Skin of body (tissue), 2 donors: Measurements from ENCODE around the gene ITGA6. TPM values are rescaled to one million over a fixed set of nuclear protein-coding genes. Genes with fewer than 3 reads are reported as not detected.
"Not testable (repeated sequence)": the region's sequence is repeated elsewhere in the genome, so short reads cannot be mapped to it uniquely, and the experiment has no call there.

Source experiments
- DNase-seq: peaks from one replicate; lab custom pipeline; 2025; lab: John Stamatoyannopoulos, UW
- total RNA-seq: library from RNA; depleted of rRNA; stranded (reverse); fragments of >200 nt; gene quantifications from one replicate; pipeline ENCODE4 v1.2.3, GENCODE V29; 2014

The ITGA6 gene
- total RNA-seq, 1 donor from 2014 or later = 135 TPM

DNA sequence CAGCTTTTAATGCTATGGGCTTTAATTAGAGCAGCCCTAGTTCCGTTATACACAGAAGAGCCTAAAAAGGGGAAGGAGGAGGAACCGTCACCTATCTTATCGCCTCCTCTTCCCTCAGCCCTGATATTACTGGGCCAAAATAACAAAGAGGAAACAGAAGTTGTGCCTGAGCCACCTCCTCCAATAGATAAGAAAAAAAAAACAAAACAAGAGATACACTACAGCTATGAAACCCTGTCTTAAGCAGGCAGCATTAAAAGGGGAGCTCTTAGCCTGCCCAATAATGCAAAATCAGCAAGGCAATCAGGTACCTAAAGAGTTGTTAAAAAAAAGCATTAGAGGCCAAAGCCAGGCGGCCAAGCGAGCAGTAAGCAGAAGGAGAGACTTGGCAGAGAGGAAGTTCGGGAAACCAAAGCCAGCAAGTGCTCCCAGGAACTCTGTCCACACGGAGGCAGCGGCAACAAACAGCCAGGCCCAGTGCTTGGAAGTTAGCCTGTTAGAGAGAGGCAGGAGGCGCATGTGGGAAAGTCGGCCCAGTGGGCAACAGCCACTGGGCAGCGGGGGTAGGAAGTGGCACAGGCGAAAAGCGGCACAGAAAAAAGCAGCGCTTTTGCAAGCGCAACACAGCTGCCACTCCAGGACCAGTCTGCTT is 86.7 kb downstream of the ITGA6 start:
- no peak for DNase-seq

DNA sequence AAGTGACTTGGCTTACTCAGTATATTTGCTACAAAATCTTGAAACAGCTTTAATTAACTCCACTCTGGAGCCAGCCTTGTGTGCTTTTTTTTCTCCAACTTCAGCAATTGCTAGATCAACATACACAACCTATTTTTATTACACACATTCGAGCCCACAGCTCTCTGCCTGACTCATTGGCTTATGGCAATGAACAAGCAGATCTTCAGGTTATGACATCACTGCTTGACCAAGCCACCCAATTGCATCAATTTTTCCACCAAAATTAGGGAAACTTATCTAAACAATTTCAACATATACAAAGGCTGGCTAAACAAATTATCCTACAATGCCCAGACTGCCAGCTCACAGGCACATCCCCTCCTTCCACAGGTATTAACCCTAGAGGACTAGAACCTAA is 88.9 kb downstream of the ITGA6 start:
- DNase-seq = no peak

DNA sequence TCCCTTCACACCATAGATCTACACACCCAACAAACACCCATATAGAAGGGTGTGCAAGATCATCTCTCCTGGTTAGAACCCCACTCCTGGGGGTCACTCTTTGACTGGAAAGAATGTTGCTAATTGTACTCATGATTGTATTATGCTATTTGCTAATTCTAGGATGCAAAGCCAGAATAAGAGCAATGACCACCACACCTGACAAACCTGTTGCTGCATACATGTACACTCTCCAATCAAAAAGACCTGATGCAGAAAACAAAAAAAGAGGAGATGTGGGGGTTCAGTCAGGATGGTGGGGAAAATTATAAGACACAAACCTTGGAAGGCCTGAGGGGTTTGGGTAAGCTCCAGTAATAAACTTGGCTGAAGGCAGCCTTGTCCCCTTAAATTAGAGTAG is 91.6 kb downstream of the ITGA6 start:
- no peak for DNase-seq

DNA sequence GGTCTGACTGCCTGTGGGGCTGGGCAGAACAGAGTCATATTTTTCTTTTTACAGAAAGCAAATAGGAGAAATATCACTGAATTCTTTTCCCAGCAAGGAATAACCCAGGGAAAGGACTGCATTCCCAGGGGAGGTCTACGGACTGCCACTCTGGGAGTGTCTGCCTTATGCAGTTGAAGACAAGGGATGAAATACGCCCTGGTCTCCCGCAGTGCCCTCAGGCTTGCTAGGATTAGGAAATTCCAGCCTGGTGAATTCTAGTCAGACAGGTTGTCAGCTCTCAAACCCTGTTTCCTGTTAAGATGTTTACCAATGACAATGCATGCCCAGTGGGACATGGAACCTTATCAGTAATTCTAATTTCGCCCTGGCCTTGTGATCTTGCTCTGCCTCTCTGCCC is 98.2 kb downstream of the ITGA6 start:
- no peak for DNase-seq

DNA sequence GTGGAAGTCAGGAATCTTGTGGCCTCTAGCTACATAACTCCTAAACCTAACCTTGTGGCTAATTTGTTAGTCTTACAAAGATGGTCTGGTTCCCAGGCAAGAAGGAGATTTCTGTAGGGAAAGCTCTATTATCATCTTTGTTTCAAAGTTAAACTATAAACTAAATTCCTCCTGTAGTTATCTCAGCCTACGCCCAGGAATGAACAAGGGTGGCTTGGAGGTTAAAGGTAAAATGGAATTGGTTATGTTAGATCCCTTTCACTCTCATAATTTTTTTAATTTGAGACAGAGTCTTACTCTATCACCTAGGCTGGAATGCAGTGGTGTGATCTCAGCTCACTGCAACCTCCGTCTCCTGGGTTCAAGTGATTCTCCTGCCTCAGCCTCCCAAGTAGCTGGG is 103.9 kb downstream of the ITGA6 start:
- no peak for DNase-seq

DNA sequence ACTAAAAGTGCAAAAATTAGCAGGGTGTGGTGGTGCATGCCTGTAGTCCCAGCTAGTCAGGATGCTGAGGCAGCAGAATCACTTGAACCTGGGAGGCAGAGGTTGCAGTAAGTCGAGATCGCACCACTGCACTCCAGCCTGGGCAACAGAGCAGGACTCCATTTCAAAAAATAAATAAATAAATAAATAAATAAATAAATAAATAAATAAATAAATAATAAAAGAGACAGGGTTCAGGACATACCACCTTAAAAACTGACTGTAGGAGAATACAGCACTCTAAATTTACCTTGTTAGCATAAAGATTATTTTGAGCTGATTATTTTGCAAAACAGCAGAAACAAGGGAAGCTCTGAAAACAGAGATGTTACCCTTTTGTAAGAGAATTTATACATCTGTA is 105.1 kb downstream of the ITGA6 start:
- not testable (repeated sequence) for DNase-seq

DNA sequence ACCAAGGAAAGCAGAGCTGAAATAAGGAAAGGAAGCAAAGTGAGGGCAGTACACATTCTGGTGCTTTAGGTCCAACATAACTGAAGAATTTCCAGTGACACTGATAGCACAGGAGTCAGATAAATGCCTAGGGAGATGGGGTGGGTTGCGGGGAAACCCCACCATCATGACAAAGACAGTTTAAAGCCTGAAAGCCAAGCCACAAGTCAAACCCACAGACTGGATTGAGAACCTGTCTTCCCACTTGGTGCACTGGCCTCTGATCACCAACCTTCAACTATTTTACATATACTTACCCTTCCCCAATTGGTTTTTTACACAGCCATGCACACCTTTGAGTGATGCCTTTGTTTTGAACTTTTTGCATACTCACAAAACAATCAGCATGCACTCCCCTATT is 106.3 kb downstream of the ITGA6 start:
- DNase-seq = no peak

DNA sequence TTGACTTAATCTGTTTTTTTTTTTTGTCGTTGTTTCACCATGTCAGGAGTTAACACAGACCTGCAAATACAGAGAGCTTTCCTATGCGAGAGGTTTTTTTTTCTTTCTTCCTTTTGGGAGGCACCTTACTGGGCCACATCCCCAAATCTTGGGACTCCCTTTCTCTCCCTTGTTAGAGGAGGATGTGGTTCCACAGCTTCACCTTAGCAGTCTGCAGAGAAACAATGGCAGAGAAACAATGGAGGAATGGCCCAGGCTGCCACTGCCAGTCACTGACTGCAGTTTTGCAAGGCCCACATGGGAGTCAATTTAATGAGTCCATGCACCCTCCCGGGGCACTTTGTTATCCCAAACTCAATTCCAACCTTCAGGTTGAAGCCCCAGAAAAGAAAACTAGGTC is 107.7 kb downstream of the ITGA6 start:
- no peak for DNase-seq

DNA sequence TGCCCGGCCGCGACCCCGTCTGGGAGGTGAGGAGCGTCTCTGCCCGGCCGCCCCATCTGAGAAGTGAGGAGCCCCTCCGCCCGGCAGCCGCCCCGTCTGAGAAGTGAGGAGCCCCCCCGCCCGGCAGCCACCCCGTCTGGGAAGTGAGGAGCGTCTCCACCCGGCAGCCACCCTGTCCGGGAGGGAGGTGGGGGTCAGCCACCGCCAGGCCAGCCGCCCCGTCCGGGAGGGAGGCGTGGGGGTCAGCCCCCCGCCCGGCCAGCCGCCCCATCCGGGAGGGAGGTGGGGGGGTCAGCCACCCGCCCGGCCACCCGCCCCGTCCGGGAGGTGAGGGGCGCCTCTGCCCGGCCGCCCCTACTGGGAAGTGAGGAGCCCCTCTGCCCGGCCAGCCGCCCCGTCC is 110.5 kb downstream of the ITGA6 start:
- not testable (repeated sequence) for DNase-seq

DNA sequence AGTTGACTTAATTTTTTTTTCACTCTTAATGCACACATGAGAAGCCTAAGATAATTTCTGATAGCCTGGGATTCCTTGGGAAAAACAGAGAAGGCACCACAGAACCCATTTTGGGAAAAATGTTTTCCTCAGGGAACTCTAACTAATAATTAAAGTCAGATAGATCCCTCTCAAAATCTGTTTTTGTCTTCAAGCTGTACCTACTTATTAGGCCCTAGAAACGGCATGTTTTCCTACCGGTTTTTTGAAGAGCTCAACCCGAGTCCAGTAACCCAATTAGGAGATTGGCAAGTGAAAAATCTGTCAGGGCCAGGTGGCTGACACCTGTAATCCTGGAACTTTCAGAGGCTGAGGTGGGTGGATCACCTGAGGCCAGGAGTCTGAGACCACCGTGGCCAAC is 112.4 kb downstream of the ITGA6 start:
- DNase-seq = no peak

DNA sequence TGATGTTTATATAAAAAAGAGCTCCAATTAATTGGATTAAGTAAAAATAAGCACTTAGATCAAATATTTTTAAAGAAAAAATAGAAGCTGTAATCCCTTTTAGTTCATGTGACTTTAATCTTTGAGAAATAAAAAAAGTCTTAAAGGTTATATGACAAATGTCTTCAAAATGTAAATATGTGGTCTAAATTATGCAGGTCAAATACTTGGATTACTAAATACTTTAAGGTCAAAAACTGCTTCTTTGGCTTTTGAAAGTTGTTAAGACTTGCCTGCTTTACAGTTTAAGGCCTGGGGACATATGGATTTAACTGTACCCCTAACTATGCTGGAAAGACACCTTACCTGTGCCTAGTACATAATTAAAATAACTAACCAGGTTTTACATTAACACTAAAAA is 113.0 kb downstream of the ITGA6 start:
- no peak for DNase-seq

DNA sequence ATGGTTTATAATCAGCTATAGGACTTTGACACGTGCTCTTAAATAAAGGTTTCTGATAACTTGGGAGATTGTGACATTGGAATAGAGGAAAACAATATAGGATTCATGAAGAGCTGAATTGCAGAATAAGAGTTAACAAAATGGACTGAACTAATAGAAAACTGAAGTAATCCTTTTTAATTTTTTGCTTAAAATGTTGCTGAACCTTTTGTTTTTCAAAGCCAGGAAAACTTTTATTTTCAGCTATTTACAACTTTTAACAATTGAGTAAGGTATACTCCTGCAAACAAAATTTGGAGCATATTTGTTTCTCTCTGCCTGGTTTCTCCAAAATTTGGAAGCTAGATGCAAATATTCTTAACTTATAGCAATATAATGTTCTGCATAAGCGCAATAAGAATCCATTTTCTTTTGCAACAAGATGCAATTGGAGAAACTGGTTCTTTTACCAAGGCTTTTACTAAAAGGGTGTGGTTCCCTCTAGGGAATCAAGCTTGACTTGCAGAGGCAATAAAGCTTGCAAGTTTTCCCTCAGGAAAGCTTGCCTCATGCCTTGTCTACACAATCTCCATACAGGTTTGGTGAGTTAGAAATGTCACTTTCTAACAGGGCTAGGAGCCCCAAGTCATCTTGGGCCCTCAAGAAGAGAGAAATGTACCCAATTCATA is 118.2 kb downstream of the ITGA6 start:
- DNase-seq = no peak

DNA sequence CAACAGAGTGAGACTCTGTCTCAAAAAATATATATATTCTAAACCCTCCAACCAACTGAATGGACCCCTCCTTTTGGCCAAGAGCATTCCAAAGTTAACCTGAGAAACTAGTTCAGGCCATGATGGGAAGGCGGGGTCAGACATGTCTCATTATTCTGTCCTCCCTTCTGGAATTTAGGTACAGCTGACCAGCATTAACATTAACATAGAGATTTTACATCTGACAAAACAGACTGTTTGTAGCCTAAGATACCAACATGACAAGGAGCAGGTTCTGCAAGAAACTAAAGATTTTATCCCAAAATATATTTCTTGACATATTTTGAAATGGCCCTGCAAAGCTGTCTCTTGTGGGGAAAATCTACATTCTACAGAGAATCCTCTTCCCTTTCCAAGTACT is 121.7 kb downstream of the ITGA6 start:
- no peak for DNase-seq

DNA sequence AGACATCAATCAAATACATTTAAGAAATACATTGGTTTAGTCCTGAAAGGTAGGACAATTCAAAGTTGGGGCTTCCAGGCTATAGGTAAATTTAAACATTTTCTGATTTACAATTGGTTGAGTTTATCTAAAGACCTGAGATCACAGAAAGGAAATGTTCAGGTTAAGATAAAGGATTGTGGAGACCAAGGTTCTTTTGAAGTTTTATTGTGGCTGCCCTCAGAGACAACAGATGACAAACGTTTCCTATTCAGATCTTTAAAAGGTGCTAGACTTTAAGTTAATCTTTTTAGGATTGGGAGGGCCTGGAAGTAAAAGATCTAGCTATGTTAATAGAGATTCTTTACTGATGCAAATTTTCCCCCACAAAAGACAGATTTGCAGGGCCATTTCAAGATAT is 122.4 kb downstream of the ITGA6 start:
- not testable (repeated sequence) for DNase-seq

DNA sequence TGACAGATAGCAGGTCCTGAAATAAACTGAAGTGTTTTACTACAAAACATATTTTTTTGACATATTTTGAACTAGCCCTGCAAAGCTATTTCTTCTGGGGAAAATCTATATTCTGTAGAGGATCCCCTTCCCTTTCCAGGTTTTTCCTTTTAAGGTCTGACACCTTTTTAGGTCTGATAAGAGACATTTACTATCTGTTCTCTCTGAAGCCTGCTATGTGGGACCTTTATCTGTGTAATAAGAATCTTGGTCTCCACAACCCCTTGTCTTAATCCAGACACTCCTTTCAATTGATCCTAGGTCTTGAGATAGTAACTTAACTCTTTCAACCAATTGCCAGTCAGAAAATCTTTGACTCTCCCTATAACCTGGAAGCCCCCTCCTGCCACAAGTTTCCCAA is 123.0 kb downstream of the ITGA6 start:
- DNase-seq = no peak

DNA sequence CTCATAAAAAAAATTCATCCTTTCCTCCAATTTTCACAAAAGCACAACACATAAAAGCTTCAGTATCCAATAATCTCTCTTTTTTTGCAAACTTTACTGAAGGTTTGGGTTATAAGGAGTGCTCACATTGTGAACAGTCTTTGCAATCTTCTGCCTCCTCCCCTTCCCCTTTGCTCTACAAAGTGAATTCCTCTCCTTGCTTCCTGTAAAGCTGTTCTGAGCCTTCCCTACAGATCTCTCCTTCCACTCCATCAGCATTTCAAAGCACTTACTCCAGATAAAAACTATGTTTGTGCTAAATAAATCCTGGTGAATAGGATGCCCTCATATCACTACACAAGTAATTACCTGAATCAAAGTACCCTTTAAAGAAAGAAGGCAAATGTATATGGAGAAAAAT is 123.9 kb downstream of the ITGA6 start:
- DNase-seq = no peak

DNA sequence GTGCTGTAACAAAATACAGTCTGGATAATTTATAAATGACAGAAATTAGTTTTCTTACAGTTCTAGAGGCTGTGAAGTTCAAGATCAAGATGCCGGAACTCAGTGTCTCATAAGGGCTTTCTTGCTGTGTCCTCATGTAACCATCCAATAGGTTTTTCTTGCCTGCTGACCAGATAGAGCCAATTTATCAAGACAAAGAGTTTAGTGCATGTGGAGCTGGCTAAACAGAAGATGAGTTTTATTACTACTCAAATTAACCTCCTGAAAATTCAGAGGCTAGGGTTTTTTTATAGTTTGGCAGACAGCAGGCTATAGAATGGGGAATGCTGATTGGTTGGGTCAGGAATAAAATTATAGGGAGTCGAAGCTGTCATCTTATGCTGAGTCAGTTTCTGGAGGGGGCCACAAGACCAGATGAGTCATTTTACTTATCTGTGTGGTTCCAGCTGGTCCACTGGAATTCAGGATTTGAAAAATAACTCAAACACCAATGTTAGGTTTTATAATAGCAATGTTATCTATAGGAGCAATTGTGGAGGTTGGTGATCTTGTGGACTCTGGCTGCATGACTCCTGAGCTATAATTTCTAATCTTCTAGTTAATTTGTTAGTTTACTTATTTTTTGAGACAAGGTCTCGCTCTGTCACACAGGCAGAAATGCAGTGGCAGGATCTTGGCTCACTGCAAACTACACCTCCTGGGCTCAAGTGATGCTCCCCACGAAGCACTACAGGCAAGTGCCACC is 125.3 kb downstream of the ITGA6 start:
- DNase-seq = no peak

DNA sequence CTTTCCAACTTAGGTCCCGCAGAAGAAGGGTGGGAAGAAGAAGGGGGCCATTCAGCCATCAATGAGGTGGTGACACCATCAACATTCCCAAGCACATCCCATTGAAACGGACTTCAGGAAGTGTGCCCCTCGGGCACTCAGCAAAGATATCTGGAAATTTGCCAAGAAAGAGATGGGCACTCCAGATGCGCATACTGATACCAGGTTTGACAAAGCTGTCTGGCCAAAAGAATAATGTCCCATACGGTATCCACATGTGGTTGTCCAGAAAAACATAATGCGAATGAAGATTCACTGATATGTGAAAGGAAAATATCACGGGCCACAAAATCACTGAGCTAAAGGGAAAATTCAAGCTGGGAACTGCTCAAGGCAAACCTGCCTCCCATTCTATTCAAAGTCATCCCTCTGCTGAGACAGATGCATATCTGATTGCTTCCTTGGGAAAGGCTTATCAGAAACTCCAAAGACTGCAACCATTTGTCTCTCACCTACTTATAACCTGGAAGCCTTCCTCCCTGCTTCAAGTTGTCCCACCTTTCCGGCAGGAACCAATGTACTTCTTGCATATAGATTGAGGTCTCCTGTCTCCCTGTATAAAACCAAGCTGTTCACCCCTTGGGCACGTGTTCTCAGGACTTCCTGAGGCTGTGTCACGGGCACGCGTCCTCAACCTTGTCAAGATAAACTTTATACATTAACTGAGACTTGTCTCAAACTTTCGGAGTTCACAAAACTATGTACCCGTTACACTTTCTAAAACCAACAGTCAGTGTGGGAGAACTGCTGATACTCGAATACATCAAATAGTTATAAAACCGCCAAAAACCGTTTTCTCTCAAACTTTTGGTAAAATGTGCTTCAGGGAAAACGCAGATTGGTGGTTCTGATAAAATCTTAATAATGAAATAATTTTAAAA is 127.2 kb downstream of the ITGA6 start:
- DNase-seq = no peak

DNA sequence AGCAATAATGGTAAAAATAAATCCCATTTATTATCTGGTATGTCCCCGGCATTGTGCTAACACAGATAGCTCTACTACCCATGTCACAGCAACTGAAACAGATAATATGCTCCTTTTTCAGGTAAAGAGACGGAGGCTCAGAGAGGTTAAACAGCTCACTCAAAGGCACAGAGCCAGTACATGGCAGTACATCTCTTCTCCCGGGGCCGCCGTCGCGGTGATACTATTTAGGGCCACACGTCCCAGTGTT is 127.8 kb downstream of the ITGA6 start:
- no peak for DNase-seq
